OCI-LY3 (cell line): Measurements from ENCODE around the gene CPT1A.

Experiments used
- H2AFZ ChIP-seq: fragments of 200-600, 300-600 bp; shearing (Covaris generic); 2 replicates; pipeline ENCODE4 v1.6.0; 2014; ENCODE audit warnings: antibody characterized with exemption, low read depth, low read length
- H3K27ac ChIP-seq: fragments of 200-600, 300-600 bp; sonication (generic); 2 replicates; pipeline ENCODE4 v1.5.1; 2014; ENCODE audit warnings: mild to moderate bottlenecking, low read length, moderate library complexity, mixed read lengths
- H3K27me3 ChIP-seq: fragments of 200-600, 300-600 bp; sonication (generic); 2 replicates; pipeline ENCODE4 v1.6.1; 2014; ENCODE audit warnings: low read depth, low read length, mixed read lengths
- H3K36me3 ChIP-seq: fragments of 200-600, 300-600 bp; sonication (generic); replicated peaks from 2 replicates; pipeline ENCODE3; 2014; ENCODE audit warnings: low read depth, low read length, mixed read lengths
- H3K4me1 ChIP-seq: fragments of 300-600, 200-600 bp; sonication (generic); 2 replicates; pipeline ENCODE4 v1.6.1; 2014; ENCODE audit warnings: low read length, mixed read lengths
- H3K4me2 ChIP-seq: fragments of 200-600, 300-600 bp; sonication (generic); 2 replicates; pipeline ENCODE4 v1.6.1; 2014; ENCODE audit warnings: low read length, mixed read lengths
- H3K4me3 ChIP-seq: fragments of 300-600, 200-600 bp; sonication (generic); 2 replicates; pipeline ENCODE4 v1.5.1; 2014; ENCODE audit warnings: antibody characterized with exemption, mild to moderate bottlenecking, low read length, moderate library complexity
- H3K79me2 ChIP-seq: fragments of 300-600, 200-600 bp; shearing (Covaris generic); 2 replicates; pipeline ENCODE4 v1.6.1; 2014; ENCODE audit warnings: mild to moderate bottlenecking, low read length, mixed read lengths
- H3K9ac ChIP-seq: fragments of 300-600, 200-600 bp; shearing (Covaris generic); 2 replicates; pipeline ENCODE4 v1.6.0; 2014; ENCODE audit warnings: mild to moderate bottlenecking, low read length, moderate library complexity
- H3K9me3 ChIP-seq: fragments of 200-600, 300-600 bp; shearing (Covaris generic); 2 replicates; pipeline ENCODE4 v1.6.1; 2014; ENCODE audit warnings: low read length, mixed read lengths; ENCODE audit not compliant: insufficient read depth
- H4K20me1 ChIP-seq: fragments of 200-600, 300-600 bp; sonication (generic); 2 replicates; pipeline ENCODE4 v1.6.1; 2016; ENCODE audit warnings: low read length, mixed read lengths; ENCODE audit not compliant: insufficient read depth
- CTCF ChIP-seq: fragments of 200-600, 300-600 bp; sonication (generic); IDR thresholded peaks from 2 replicates; pipeline ENCODE4 v1.5.1; 2014; ENCODE audit warnings: antibody characterized with exemption, low read length, low read depth
- EZH2phosphoT487 ChIP-seq: fragments of 200-600 bp; shearing (Covaris generic); IDR thresholded peaks from 2 replicates; pipeline ENCODE4 v1.6.1; 2018; ENCODE audit warnings: antibody characterized with exemption, mixed run types, low read depth

Gene CPT1A

GRCh38 chr11:68842427-68843051, 823 bp upstream of the CPT1A start:
- H3K9ac ChIP-seq: no peak overlapping the region
- no peak overlapping the region for H2AFZ ChIP-seq
- H3K27ac ChIP-seq: no peak overlapping the region

GRCh38 chr11:68840661-68841653, 759 bp downstream of the CPT1A start:
- Histone ChIP-seq H3K79me2 (no peaks in the 10 kb centered on the region), H2AFZ (peak overlapping the region; percentile 11; the same call in 1 of the 2 replicates), H3K4me1 (peaks cover 30% of the 10 kb centered on the region), H3K36me3 (no peaks in the 10 kb centered on the region), H3K9me3 (no peaks in the 10 kb centered on the region), H3K27ac (no peak overlapping the region), H3K4me2 (peak overlapping the region; percentile 81), H4K20me1 (no peaks in the 10 kb centered on the region), H3K4me3 (peak overlapping the region; percentile 80), H3K27me3 (peaks cover 27% of the 10 kb centered on the region), H3K9ac (peak overlapping the region; percentile 51)
- TF ChIP-seq CTCF: no peak

More at GRCh38 chr11:68842427-68843051, 823 bp upstream of the CPT1A start:
- Histone ChIP-seq H3K27me3 (peaks cover 35% of the 10 kb centered on the region), H3K79me2 (no peaks in the 10 kb centered on the region), H3K9me3 (no peaks in the 10 kb centered on the region), H3K4me2 (peak overlapping the region; percentile 63; the same call in 1 of the 2 replicates), H3K4me3 (no peak overlapping the region), H3K4me1 (peaks cover 30% of the 10 kb centered on the region), H3K36me3 (no peaks in the 10 kb centered on the region), H4K20me1 (no peaks in the 10 kb centered on the region)
- TF ChIP-seq EZH2phosphoT487 (no peak), CTCF (no peak)

- Histone ChIP-seq H2AFZ (peak overlapping the region; percentile 67; the same call in 1 of the 2 replicates), H3K4me2 (peak overlapping the region; percentile 81), H3K9ac (peak overlapping the region; percentile 51), H3K27me3 (peaks cover 22% of the 10 kb centered on the region), H3K4me1 (peaks cover 30% of the 10 kb centered on the region), H3K27ac (peak overlapping the region; percentile 19), H3K36me3 (no peaks in the 10 kb centered on the region), H3K4me3 (peak overlapping the region; percentile 80), H3K79me2 (no peaks in the 10 kb centered on the region), H3K9me3 (no peaks in the 10 kb centered on the region), H4K20me1 (no peaks in the 10 kb centered on the region)
- no peak for TF ChIP-seq CTCF
- TF ChIP-seq EZH2phosphoT487: no peak
Observed at GRCh38 chr11:68839911-68840641, 1.6 kb downstream of the CPT1A start.
